Thymus (tissue), 11 donors: ENCODE results near the gene CHN2. TPM values are rescaled to one million over a fixed set of nuclear protein-coding genes. Genes with fewer than 3 reads are reported as not detected.
A peak's percentile ranks its signal among the peaks of the same experiment; 100 is the strongest.

ENCODE experiments used
- DNase-seq, 9 donors: peaks; one replicate each; pipeline ENCODE4 v3.0.0-alpha.2; 2013; ENCODE audit warnings: low spot score in 9 of 9, low read depth in 6 of 9, missing footprints in 1 of 9
- H3K27ac ChIP-seq, 2 donors: one replicate each; pipeline ENCODE4 v1.5.1; 2013; ENCODE audit warnings: control low read depth in 1 of 2, low read depth in 1 of 2, low read length in 1 of 2, mild to moderate bottlenecking in 1 of 2, moderate library complexity in 1 of 2
- H3K27me3 ChIP-seq, 2 donors: one replicate each; pipeline ENCODE4 v1.5.1; 2013; ENCODE audit warnings: low read length in 1 of 2; ENCODE audit not compliant: control insufficient read depth in 2 of 2, insufficient read depth in 1 of 2
- H3K36me3 ChIP-seq, 2 donors: one replicate each; pipeline ENCODE4 v1.5.1; 2013; ENCODE audit warnings: low read length in 1 of 2, mild to moderate bottlenecking in 1 of 2, moderate library complexity in 1 of 2; ENCODE audit not compliant: control insufficient read depth in 2 of 2, insufficient read depth in 2 of 2
- H3K4me1 ChIP-seq, 2 donors: one replicate each; pipeline ENCODE4 v1.5.1; 2013; ENCODE audit warnings: low read length in 2 of 2; ENCODE audit not compliant: control insufficient read depth in 2 of 2, insufficient read depth in 2 of 2
- H3K4me3 ChIP-seq, 2 donors: one replicate each; pipeline ENCODE4 v1.5.1; 2013; ENCODE audit warnings: low read length in 2 of 2, control low read depth in 1 of 2, mild to moderate bottlenecking in 1 of 2
- H3K9me3 ChIP-seq, 2 donors: one replicate each; pipeline ENCODE4 v1.5.1; 2013; ENCODE audit warnings: low read length in 1 of 2, mild to moderate bottlenecking in 1 of 2; ENCODE audit not compliant: control insufficient read depth in 2 of 2, insufficient read depth in 1 of 2
- WGBS: extraction: QIAGEN DNeasy Blood & Tissue Kit; methylation state at CpG from one replicate; pipeline ENCODE4 v1.1.7; 2013; 5-methylcytosine and 5-hydroxymethylcytosine counted together
- polyA plus RNA-seq: library from polyadenylated mRNA; stranded (reverse); fragments of 200-250 nt; gene quantifications from one replicate; pipeline ENCODE4 v1.2.3, GENCODE V29; 2013
- total RNA-seq: library from RNA; stranded (reverse); fragments of 120-200 nt; gene quantifications from one replicate; pipeline ENCODE4 v1.2.4, GENCODE V29; 2013
- donor health status: healthy.

Gene CHN2
- total and polyA plus RNA-seq, 2 donors, result 5.9 to 6.5 TPM

DNA sequence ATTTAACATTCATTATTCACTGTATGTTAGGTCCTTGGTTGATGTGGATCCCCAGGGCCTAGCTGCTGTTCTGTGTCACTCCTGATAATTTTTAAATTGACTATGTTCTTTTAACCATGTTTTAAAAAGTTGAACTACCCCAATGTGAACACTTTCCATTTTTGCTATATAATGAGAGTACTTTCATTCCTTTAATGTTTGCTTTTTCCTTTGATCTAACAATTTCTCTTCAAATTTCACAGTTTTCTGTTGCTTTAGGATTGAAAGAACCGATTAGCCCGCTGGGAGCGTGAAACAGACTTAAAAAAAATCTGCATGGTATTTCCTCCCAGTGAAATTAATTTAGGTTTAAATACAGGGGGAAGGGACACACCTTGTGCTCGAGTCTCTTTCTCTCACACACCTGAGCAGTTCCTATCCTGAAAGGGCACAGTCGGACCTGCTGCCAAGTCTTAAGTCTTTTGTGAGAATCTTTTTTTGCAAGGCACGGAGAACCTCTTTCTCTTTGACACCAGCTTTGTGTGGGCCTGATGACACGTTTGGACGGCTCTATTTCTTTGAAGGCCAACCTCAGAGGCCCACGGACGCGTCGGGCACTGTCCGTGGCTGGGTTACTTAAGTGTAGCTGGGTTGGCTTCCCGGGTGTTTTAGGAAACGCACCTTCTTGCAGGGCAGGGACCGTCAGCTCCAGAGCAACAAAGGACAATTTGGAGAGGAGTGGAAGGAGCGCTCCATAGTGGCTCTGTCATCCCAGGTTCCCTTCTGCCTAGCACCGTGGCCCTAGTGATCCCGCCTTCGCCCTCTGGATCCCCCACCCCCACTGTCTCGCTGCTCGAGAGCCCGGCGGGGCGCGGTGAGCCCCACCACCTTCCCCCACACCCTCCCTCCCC is 1.0 kb upstream of the CHN2 start:
- DNase-seq, result no peak
- H3K4me3 ChIP-seq, result peak overlapping the region in 1 of 2 donors; percentile 81
- 62% methylated on average over 26 of the region's 26 CpGs for WGBS
- H3K27ac ChIP-seq, result no peak overlapping the region
- H3K9me3 ChIP-seq, result no peaks in the 10 kb centered on the region
- no peaks in the 10 kb centered on the region for H3K36me3 ChIP-seq
- peaks cover 2 to 19% of the 10 kb centered on the region in 2 donors for H3K27me3 ChIP-seq
- peaks cover 11 to 30% of the 10 kb centered on the region in 2 donors for H3K4me1 ChIP-seq

DNA sequence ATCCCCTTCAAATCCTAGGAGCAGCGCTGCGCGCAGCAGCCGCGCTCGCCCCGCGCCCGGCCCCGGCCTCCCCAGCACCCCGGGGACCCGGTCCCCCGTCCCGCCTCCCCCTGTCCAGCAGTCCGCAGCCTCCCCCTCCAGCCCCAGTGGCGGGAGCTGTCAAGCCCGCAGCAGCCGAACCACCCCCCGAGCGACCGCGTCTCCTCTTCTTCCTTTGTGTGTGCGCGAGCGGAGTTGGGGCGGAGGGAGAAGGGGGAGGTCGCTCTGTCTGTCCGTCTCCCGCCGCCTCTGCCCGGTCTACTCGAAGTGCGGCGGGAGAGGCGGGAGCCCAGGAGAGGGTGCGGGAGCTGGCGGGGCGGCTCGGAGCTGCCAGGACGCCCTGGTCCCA is 375 bp upstream of the CHN2 start:
- Histone ChIP-seq H3K27me3 (peaks cover 2 to 19% of the 10 kb centered on the region in 2 donors), H3K9me3 (no peaks in the 10 kb centered on the region), H3K27ac (no peak overlapping the region), H3K4me3 (peak overlapping the region; percentile 71 to 81), H3K4me1 (peaks cover 11 to 30% of the 10 kb centered on the region in 2 donors), H3K36me3 (no peaks in the 10 kb centered on the region)
- peak in 2 of 9 donors; percentile 17 to 45 for DNase-seq
- 5% methylated on average over 40 of the region's 40 CpGs for WGBS

DNA sequence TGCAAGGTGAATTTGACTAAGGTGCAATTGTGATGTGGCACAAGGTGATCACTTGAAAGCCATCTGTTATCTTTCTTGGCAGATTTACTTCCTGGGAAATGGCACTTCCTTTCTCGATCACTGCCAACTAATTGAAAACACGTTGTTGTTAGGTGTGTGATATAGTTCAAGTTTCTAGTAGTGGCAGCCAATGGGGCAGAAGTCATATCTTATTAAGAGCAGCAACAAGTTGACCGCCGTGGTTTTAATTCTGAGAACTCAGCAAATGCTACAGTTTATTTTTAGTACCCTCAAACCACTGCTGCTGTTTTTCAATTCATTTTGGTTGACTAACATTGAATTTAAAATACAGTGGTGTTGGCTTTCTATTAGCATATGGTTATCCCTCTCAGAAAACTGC is 1.6 kb downstream of the CHN2 start:
- Histone ChIP-seq H3K27ac (no peak overlapping the region), H3K4me1 (peaks cover 5 to 25% of the 10 kb centered on the region in 2 donors), H3K9me3 (no peaks in the 10 kb centered on the region), H3K36me3 (no peaks in the 10 kb centered on the region), H3K4me3 (no peak overlapping the region), H3K27me3 (peaks cover 2 to 19% of the 10 kb centered on the region in 2 donors)
- no peak for DNase-seq
- 4% methylated on average over 4 of the region's 4 CpGs for WGBS

DNA sequence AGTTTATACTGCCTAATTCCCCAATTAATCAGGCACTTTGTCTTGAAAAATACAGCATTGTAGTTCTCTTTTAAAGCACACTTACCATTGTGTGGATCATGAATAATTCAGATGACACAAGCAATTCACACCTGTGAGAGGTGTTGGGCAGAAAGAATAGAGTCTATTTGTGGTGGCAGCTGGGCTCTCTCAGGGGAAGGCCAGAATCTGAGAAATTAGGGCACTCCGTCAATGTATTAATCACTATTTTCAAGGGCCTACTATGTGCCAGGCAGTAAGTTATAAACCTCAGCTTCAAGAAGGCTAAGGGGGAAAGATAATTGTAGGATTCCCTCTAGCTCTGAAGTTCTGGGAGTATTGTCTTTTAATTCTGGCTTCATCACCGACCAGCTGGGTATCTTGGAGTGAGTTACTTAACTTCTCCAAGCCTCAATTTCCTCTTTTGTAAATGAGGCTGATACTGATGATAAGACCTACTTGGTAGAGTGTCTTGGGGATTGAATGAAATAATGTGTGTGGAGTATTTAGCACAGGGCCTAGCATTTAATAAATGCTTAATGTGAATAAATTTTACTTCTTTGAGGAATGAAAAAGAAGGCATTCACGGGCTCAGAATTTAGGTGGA is 2.5 kb downstream of the CHN2 start:
- Histone ChIP-seq H3K4me3 (no peak overlapping the region), H3K36me3 (no peaks in the 10 kb centered on the region), H3K27me3 (peaks cover 2 to 19% of the 10 kb centered on the region in 2 donors), H3K9me3 (no peaks in the 10 kb centered on the region), H3K4me1 (peaks cover 5 to 25% of the 10 kb centered on the region in 2 donors), H3K27ac (no peak overlapping the region)
- WGBS, result 71% methylated on average over 3 of the region's 3 CpGs
- no peak for DNase-seq

GRCh38 chr7:29197916-29198315 is 3.3 kb downstream of the CHN2 start:
- Histone ChIP-seq H3K4me1 (peaks cover 5 to 21% of the 10 kb centered on the region in 2 donors), H3K36me3 (no peaks in the 10 kb centered on the region), H3K9me3 (no peaks in the 10 kb centered on the region), H3K27ac (no peak overlapping the region), H3K4me3 (no peak overlapping the region), H3K27me3 (peaks cover 2 to 19% of the 10 kb centered on the region in 2 donors)
- no peak for DNase-seq
- WGBS, result 96% methylated on average over 3 of the region's 3 CpGs

DNA sequence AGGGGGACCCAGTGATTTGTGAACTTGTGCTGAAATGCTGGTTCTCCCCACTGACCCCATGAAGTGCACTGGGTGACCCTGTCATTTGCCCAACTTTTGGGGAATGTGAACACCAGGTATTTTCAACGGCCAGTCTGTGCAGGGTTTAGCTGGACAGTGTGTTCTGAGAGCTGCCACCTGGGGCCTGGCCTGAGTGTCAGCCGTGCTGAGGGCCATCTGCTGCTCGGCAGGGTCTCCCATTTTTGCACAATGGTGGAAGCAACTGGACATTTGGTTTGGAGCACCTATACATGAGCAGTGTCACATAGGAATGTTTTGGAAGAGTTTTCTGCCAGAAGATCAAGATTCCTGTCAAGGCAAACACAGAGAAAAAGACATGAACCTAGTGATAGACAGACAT is 5.2 kb downstream of the CHN2 start:
- Histone ChIP-seq H3K36me3 (no peaks in the 10 kb centered on the region), H3K27ac (no peak overlapping the region), H3K27me3 (peaks cover 0 to 7% of the 10 kb centered on the region in 2 donors), H3K4me3 (no peak overlapping the region), H3K9me3 (no peaks in the 10 kb centered on the region), H3K4me1 (peaks cover 5 to 12% of the 10 kb centered on the region in 2 donors)
- WGBS, result 99% methylated on average over 3 of the region's 3 CpGs
- no peak for DNase-seq

- Histone ChIP-seq H3K4me3 (no peak overlapping the region), H3K27ac (peak overlapping the region in 1 of 2 donors; percentile 55), H3K27me3 (no peaks in the 10 kb centered on the region), H3K4me1 (peaks cover 0 to 6% of the 10 kb centered on the region in 2 donors), H3K36me3 (no peaks in the 10 kb centered on the region), H3K9me3 (no peaks in the 10 kb centered on the region)
- WGBS, result 95% methylated on average over 5 of the region's 5 CpGs
- DNase-seq, result no peak
Observed at GRCh38 chr7:29202651-29203069, 8.1 kb downstream of the CHN2 start.

DNA sequence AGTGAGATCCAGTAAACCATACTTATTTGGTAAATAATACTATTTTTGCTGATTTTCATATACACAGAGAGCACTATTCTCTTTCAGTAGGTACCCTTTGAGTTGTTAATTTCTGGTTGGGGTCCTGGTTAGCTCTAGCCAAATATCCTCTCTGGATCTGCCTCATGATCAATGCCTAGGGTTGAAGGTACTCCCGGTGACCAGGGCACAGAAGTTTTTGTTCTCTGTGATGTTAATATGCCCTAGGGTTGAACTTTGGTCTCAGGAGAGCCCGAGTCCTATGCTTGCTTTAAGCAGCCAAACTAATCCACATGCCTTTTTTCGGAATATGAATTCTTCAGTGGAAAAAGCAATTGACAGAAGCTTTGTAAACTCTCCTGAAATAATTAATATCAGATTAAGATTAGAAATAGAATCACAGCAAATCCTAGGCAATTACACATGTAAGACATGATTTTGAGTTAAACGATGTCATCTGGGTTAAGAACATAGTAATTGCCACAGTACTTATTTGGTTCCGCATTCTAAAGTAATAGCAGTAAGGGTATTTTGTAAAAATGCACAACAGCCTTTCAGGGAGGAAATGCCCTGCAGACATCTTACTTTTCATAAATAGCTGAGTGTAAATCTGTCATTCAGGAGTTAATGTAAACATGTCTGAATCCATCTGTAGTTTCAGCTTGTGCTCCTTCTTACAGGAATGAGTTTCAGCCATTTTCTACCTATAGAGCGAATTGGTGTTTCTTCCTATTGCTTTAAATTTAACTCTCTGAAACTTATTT is 10.1 kb downstream of the CHN2 start:
- 95% methylated on average over 6 of the region's 6 CpGs for WGBS
- Histone ChIP-seq H3K4me3 (no peak overlapping the region), H3K9me3 (no peaks in the 10 kb centered on the region)

More for the DNA sequence above, 10.1 kb downstream of the CHN2 start:
- Histone ChIP-seq H3K27me3 (no peaks in the 10 kb centered on the region), H3K36me3 (no peaks in the 10 kb centered on the region), H3K4me1 (peaks cover 12 to 19% of the 10 kb centered on the region in 2 donors), H3K27ac (no peak overlapping the region)
- DNase-seq, result no peak
